Right lobe of liver (tissue), 6 donors: Measurements from ENCODE around the gene USP2. TPM values are rescaled to one million over a fixed set of nuclear protein-coding genes. Genes with fewer than 3 reads are reported as not detected.
"Not testable (repeated sequence)": the region's sequence is repeated elsewhere in the genome, so short reads cannot be mapped to it uniquely, and the experiment has no call there.

ENCODE experiments used
- ATAC-seq, 4 donors: fragments of 200-7000 bp; cut with Tn5 transposase; one replicate each; pipeline ENCODE4 v1.9.1; 2020; ENCODE audit warnings: mild to moderate bottlenecking in 4 of 4, moderate library complexity in 4 of 4
- DNase-seq, 3 donors: peaks; one replicate each; pipeline ENCODE4 v3.0.0-alpha.2; 2020
- H3K27ac ChIP-seq, 3 donors: fragments of 200-600 bp; one replicate each; pipeline ENCODE4 v1.8.0; 2022
- H3K27me3 ChIP-seq, 2 donors: fragments of 200-600 bp; one replicate each; pipeline ENCODE4 v1.8.0; 2022
- H3K36me3 ChIP-seq, 4 donors: fragments of 200-600 bp; sonication (generic) in 1 of 4; one replicate each; pipeline versions ENCODE4 v1.5.1 to v1.8.0; 2017 to 2022; ENCODE audit warnings: control low read depth in 1 of 4
- H3K4me1 ChIP-seq, 4 donors: fragments of 200-600 bp; sonication (generic) in 1 of 4; one replicate each; pipeline versions ENCODE4 v1.5.1 to v1.8.0; 2017 to 2022; ENCODE audit warnings: control low read depth in 1 of 4
- H3K4me3 ChIP-seq, 3 donors: fragments of 200-600 bp; one replicate each; pipeline ENCODE4 v1.8.0; 2022
- H3K9me3 ChIP-seq, 4 donors: fragments of 200-600 bp; sonication (generic) in 1 of 4; one replicate each; pipeline versions ENCODE4 v1.5.1 to v1.8.0; 2017 to 2022; ENCODE audit warnings: control low read depth in 1 of 4
- CTCF ChIP-seq, 4 donors: fragments of 200-600 bp in 3 of 4; fragments of 450-650 bp in 1 of 4; IDR thresholded peaks; one replicate each; pipeline versions ENCODE4 v1.5.1 to v1.8.0; 2016 to 2022; ENCODE audit warnings: antibody characterized with exemption in 4 of 4, mild to moderate bottlenecking in 2 of 4
- POLR2A ChIP-seq: fragments of 450-650 bp; IDR thresholded peaks from one replicate; pipeline ENCODE4 v1.6.1; 2017; ENCODE audit warnings: antibody characterized with exemption, mild to moderate bottlenecking
- WGBS: methylation state at CpG from one replicate; pipeline ENCODE4 v1.1.6; 2018; ENCODE audit warnings: low coverage, low lambda C conversion rate; ENCODE audit not compliant: insufficient coverage; ENCODE audit errors: missing lambda C conversion rate; 5-methylcytosine and 5-hydroxymethylcytosine counted together
- intact Hi-C, 2 donors: fragments of 100-400 bp; cut with DNase I; formaldehyde crosslinking; loops; one replicate each; pipeline versions ENCODE4 v1.11.2 to v1.14.1; 2022
- total RNA-seq, 6 experiments: library from RNA; depleted of rRNA in 2 of 6; stranded (reverse); fragments of >200 nt in 2 of 6; fragmentation: NEBNext Ultra II Directional in 3 of 6; extraction: Animal tissue kit (Norgen Biotek cat#: 25700) in 3 of 6; gene quantifications; one replicate each; pipeline versions ENCODE4 v1.1.0 to v1.2.4, GENCODE V29; 2016 to 2023
- donor health status: DM: no; HTN: yes; CAD: no.
- donor health status: DM: no; HTN: no; CAD: no.
- donor health status: DM: no; HTN: no; CAD: no.
- donor health status: DM: no; HTN: yes; CAD: no.
- donor health status: DM: no; HTN: yes; CAD: no.

Gene USP2
- total RNA-seq, 6 experiments from 2014 or later: 1.3 to 25.9 (median 4.6) TPM

GRCh38 chr11:119388103-119388502, 6.6 kb upstream of the USP2 start:
- DNase-seq (no peak), ATAC-seq (no peak)
- TF ChIP-seq CTCF (IDR thresholded peaks at IDR 0.05) (no peak), POLR2A (no peak)
- no peaks in the 10 kb centered on the region for H3K36me3 ChIP-seq
- no peak overlapping the region for H3K27ac ChIP-seq
- no peaks in the 10 kb centered on the region for H3K9me3 ChIP-seq
- H3K27me3 ChIP-seq: no peaks in the 10 kb centered on the region
- H3K4me3 ChIP-seq: no peak overlapping the region
- 53% methylated on average over 2 of the region's 7 CpGs for WGBS
- no peaks in the 10 kb centered on the region for H3K4me1 ChIP-seq
- intact Hi-C loops: no loop called here

GRCh38 chr11:119384332-119384731, 2.8 kb upstream of the USP2 start:
- H3K9me3 ChIP-seq: no peaks in the 10 kb centered on the region
- intact Hi-C loops: no loop called here
- ATAC-seq: no peak
- DNase-seq: no peak
- H3K4me3 ChIP-seq: no peak overlapping the region
- no peaks in the 10 kb centered on the region for H3K36me3 ChIP-seq
- TF ChIP-seq POLR2A (no peak), CTCF (IDR thresholded peaks at IDR 0.05) (no peak)
- H3K4me1 ChIP-seq: peaks cover 0 to 11% (median 0%) of the 10 kb centered on the region in 4 donors
- 80% methylated on average over 2 of the region's 2 CpGs for WGBS
- H3K27me3 ChIP-seq: no peaks in the 10 kb centered on the region
- no peak overlapping the region for H3K27ac ChIP-seq

GRCh38 chr11:119382513-119382912, 1.0 kb upstream of the USP2 start:
- H3K9me3 ChIP-seq, H3K36me3 ChIP-seq, H3K4me3 ChIP-seq, intact Hi-C loops, H3K27me3 ChIP-seq, H3K27ac ChIP-seq, DNase-seq, ATAC-seq: not testable (repeated sequence)
- WGBS: 85% methylated on average over 11 of the region's 14 CpGs
- peaks cover 0 to 11% (median 0%) of the 10 kb centered on the region in 4 donors for H3K4me1 ChIP-seq

DNA sequence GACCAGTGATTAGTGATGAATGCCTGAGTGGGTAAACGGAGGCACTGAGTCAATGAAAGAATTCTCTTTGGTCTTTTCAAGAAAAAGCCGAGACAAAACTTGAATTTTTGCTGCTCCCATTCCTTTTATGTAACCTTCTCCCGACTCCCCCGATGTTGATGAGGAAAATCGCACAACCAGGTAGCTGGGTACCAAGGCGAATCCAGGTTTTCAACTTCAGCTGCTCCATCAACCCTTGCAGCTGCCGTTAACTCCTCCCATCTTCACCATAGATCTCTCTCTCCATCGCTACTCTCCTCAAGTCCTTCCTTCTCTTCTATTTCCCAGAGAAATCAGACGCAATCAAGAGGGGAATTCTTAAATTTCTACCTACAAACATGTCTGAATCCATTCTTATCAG, 611 bp upstream of the USP2 start:
- Histone ChIP-seq H3K9me3 (no peaks in the 10 kb centered on the region), H3K4me3 (peak overlapping the region; percentile 32 to 53 (median 48)), H3K27me3 (no peaks in the 10 kb centered on the region), H3K27ac (peak overlapping the region in 1 of 3 donors; percentile 25), H3K4me1 (peaks cover 0 to 11% (median 0%) of the 10 kb centered on the region in 4 donors), H3K36me3 (no peaks in the 10 kb centered on the region)
- ATAC-seq (no peak), DNase-seq (no peak)
- no peak for TF ChIP-seq POLR2A
- 9% methylated on average over 9 of the region's 9 CpGs for WGBS
- intact Hi-C loops: no loop called here

DNA sequence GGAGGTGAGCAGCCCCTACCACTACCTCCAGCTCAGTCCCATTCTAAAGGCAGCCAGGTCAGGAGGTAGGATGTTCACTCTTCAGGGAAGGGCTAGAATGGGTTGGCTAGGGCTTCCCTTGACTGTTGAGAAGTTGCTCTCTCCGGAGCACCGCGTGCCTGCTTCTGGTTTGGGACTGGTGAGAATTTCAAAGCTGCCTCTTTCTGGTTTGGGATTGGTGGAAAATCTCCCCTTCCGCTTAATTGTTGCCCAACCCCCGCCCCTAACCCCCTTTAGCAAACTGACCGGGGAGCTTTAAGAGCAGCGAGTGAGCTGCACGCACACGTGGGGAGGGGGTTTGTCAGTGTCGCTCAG, 686 bp downstream of the USP2 start:
- ATAC-seq (no peak), DNase-seq (no peak)
- no peak for TF ChIP-seq POLR2A
- no peak for TF ChIP-seq CTCF (IDR thresholded peaks at IDR 0.05)
- no peaks in the 10 kb centered on the region for H3K27me3 ChIP-seq
- intact Hi-C loops: no loop called here
- WGBS: 10% methylated on average over 10 of the region's 10 CpGs
- H3K36me3 ChIP-seq: no peaks in the 10 kb centered on the region
- peak overlapping the region; percentile 42 to 53 (median 48) for H3K4me3 ChIP-seq
- H3K27ac ChIP-seq: peak overlapping the region in 1 of 3 donors; percentile 47
- H3K9me3 ChIP-seq: no peaks in the 10 kb centered on the region
- peaks cover 0 to 21% (median 4%) of the 10 kb centered on the region in 4 donors for H3K4me1 ChIP-seq
